GM10266 (cell line): ENCODE data around the gene CALML4.
A peak's percentile ranks its signal among the peaks of the same experiment; 100 is the strongest.
"Not testable (repeated sequence)": the region's sequence is repeated elsewhere in the genome, so short reads cannot be mapped to it uniquely, and the experiment has no call there.

ENCODE experiments used
- DNase-seq: peaks from one replicate; pipeline ENCODE4 v3.0.0; 2012; ENCODE audit errors: extremely low spot score
- TF ChIP-seq, protein P1 (sequence below): IDR thresholded peaks from 2 replicates; pipeline ENCODE4 v1.5.1; 2012; ENCODE audit warnings: mild to moderate bottlenecking, low read depth; ENCODE audit not compliant: control insufficient read depth, insufficient read depth; ENCODE audit errors: missing control alignments

CALML4 gene

GRCh38 chr15:68214838-68215254, 9.7 kb upstream of the CALML4 start:
- no peak for DNase-seq
- TF ChIP-seq, protein P1, sequence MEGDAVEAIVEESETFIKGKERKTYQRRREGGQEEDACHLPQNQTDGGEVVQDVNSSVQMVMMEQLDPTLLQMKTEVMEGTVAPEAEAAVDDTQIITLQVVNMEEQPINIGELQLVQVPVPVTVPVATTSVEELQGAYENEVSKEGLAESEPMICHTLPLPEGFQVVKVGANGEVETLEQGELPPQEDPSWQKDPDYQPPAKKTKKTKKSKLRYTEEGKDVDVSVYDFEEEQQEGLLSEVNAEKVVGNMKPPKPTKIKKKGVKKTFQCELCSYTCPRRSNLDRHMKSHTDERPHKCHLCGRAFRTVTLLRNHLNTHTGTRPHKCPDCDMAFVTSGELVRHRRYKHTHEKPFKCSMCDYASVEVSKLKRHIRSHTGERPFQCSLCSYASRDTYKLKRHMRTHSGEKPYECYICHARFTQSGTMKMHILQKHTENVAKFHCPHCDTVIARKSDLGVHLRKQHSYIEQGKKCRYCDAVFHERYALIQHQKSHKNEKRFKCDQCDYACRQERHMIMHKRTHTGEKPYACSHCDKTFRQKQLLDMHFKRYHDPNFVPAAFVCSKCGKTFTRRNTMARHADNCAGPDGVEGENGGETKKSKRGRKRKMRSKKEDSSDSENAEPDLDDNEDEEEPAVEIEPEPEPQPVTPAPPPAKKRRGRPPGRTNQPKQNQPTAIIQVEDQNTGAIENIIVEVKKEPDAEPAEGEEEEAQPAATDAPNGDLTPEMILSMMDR = no peak

- DNase-seq = no peak
- TF ChIP-seq, protein P1 = no peak
Measured at GRCh38 chr15:68213991-68214837, 9.1 kb upstream of the CALML4 start.

DNA sequence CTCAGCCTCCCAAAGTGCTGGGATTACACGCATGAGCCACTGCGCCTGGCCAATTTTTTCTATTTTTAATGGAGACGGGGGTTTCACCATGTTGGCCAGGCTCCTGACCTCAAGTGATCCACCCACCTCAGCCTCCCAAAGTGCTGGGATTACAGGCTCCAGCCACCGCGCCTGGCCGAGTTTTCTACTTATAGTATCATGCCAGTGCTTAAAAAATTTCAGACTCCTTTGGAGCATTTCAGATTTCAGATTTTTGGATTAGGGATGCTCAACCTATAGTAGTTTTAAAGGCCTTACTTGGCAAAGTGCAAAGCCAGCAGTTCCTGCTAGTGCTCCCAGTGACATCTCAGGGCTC, 8.3 kb upstream of the CALML4 start:
- not testable (repeated sequence) for DNase-seq

DNA sequence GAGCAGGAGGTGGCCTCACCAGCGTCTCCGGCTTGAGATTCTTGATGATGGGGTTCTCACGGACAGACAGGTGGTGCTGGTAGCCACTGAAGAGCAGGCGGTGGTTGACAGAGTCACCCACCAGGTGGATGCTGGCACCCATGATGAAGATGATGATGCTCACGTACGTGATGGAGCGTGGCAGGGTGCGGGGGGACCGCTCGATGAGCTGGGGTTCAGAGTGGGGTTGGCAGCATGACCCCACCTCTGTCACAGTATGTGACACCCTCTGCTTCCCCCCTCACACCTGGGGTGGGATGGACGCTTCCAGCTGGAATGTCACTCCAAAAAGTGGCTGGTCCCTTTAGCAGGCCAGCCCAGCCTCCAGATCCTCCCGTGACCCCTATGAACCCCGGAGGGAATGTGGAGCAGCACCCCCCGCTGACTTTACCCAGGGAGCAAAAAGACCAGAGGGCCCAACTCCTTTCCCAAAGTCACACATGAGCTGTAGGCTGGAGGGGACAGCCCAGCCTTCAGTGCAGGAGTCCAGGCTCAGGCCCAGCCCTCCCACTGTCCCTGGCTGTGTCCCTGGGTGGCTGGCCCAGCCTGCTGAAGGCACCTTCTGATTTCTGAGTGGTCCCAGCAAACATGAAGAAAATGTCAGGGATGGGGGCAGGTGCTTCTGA, 6.7 kb upstream of the CALML4 start:
- TF ChIP-seq, protein P1 = no peak

DNA sequence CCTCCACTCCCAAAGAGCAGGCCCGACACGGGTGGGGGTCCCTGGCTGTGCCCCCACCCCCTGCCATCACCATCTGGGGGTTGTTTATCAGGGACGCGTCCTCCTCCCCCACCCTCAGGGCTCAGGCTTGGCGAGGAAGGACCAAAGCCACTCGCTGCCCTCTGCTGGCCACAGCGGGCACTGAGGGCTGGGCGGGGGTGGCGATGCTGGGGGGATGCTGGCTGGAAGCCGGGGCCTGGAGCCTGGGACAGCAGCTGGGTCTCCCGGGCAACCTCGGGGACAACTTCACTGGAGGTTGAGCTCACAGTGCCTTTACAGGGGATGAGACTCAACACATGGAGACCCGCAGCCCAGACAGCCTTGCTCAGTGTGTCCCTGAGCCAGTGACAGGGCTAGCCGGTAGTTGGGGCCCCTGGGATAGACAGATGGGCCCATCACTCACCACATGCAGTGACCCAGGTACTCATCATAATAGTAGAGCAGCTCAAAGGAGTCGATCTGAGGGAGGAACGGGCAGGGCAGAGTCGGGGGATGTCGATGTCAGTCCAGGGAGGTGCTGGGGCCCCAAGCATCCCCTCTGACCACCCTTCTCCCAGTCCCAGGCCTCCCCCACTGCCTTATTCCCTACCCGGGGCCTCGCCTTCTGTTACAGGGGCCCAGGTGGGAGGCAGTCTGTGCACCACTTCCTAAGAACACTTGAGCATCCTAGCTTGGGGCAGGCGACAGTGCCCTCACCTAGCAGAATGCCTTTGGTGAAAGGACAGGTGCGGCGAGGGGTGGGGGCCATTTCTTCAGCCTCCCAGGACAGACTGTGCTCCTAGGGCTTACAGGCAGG, 5.9 kb upstream of the CALML4 start:
- peak; percentile 60 for DNase-seq
- TF ChIP-seq, protein P1 = peak; percentile 86

More for the DNA sequence above, 6.7 kb upstream of the CALML4 start:
- DNase-seq = no peak

DNA sequence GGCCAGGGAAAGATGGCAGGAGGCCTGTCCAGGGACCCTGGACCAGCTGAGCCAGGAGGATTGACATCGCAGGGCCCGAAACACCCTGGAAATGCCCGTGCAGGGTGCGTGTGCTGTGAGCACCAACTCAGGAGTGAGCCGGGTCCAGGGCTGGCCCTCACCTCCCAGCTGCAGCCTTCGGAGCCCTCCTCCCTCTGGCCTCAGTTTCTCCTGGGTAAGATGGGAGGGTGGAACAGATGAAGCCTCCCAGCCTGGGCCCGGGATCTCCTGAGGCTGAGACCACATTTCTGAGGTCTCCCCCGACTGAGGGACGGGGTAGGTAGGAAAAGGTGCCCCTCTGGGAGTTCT, 5.3 kb upstream of the CALML4 start:
- DNase-seq = no peak
- TF ChIP-seq, protein P1 = no peak

DNA sequence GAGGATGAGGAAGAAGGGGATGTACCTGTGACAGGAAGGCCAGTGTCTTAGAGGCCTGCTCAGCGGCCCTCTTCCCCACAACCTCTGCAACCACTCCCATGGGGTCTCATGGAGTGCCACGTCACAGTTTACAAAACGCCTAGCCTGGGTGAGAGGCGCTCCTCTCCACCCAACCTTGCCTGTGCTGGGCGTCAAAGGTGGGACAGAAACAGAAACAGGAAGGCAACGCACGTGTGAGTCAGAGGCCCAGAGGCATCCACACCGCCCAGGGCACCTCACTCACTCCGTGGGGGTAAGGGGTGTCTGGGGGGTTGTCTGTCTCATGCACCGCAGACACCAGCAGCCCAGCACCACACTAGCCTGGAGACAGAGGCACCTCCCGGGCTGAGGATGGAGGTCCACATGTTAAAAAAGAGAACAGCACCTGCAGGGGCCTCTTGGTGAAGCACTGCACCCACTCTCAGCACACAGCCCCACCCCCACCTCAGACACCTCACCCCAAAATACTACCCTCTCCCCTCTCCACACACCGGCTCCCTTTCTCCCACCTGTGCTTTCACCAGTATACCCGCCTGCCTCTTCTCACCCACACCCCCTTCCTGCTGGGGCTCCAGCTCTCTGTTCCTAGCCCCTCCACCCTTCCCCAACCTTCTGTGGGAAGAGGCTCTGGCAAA, 4.7 kb upstream of the CALML4 start:
- TF ChIP-seq, protein P1 = no peak
- DNase-seq = peak; percentile 51
